ENCODE data around the gene CD52. TPM values are rescaled to one million over a fixed set of nuclear protein-coding genes. Genes with fewer than 3 reads are reported as not detected.
A peak's percentile ranks its signal among the peaks of the same experiment; 100 is the strongest.

Gene CD52
- total and polyA plus RNA-seq, 2 of the 13 experiments (the other 11 are each of a cell fraction or from before 2014, with no cell fraction given) = 0.32 TPM; not detected in 1

DNA sequence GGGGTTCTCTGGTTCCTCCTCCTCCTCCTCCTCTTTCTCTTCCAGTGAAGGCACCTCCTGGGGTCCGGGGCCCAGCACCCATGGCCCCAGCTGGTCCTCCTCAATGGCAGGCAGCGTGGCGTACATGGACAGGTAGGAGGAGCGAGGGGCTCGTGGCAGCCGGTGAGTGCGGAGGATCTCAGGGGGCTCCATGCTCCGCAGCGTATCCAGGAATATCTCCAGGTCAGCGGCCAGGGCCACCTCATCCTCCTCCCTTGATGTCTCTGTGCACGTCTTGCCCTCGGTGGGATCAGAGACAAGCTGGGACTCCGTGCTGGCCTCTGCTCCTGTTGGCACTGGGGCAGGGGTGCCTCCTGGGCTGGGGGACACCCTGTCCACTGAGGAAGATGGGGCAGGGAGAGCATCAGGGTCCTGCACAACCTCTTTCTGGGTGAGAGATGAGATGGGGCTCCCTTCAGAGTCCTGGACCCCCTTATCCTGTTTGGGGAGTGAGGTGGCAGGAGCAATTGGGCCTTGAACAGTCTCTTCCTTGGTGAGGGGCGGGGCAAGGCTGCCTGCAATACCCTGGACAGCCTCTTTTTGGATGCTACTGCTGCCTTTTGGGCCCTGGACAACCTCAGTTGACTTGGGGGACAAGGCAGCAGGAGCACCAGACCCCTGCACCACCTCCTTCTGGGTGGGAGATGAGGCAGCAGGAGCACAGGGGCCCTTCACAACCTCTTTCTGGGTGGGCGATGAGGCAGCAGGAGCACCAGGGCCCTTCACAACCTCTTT, 26.6 kb downstream of the CD52 start:
- H3K9me3 ChIP-seq (ENCODE audit: low read length) = no peaks in the 10 kb centered on the region
- peak; percentile 23; the same call in 2 of the 3 replicates for ATAC-seq
- H3K4me2 ChIP-seq (ENCODE audit: low read depth, low read length) = no peak overlapping the region
- no peak for DNase-seq (ENCODE audit: low spot score)
- no peaks in the 10 kb centered on the region for H4K20me1 ChIP-seq (ENCODE audit: insufficient read depth, low read length)
- no peak overlapping the region for H2AFZ ChIP-seq (ENCODE audit: low read length)
- no peak overlapping the region for H3K9ac ChIP-seq (ENCODE audit: insufficient read depth, low read depth, low read length)
- no TSS peak for BruUV-seq (replicated peaks)
- FAIRE-seq = no peak
- in situ Hi-C loops (cut with HindIII; ENCODE audit: extremely low pct_ligation_motif_present, low pct_unique_long_range_greater_than_20kb) (no loop called here), intact Hi-C loops (cut with micrococcal nuclease; ENCODE audit: unreplicated experiment) (no loop called here)
- H3K27ac ChIP-seq (ENCODE audit: extremely low read length, insufficient read depth, low read length) = no peak overlapping the region
- POLR2A ChIA-PET = no interaction called here
- peaks cover 24% of the 10 kb centered on the region for H3K4me1 ChIP-seq (ENCODE audit: insufficient read depth, low read length)
- H3K36me3 ChIP-seq (replicated peaks in 1 of 2; ENCODE audit: control insufficient read depth in 1 of 2, insufficient read depth in 2 of 2, low read length in 2 of 2) = no peaks in the 10 kb centered on the region
- H3K27me3 ChIP-seq (ENCODE audit: control insufficient read depth in 1 of 2, insufficient read depth in 2 of 2, low read length in 2 of 2) = no peaks in the 10 kb centered on the region
- 87% methylated on average over 7 of the region's 15 CpGs for WGBS (ENCODE audit: low lambda C conversion rate)
- no peaks in the 10 kb centered on the region for H3K79me2 ChIP-seq (ENCODE audit: insufficient read depth, low read length)
- CTCF ChIA-PET (ENCODE audit: low intra/inter-chr PET ratio, low total read pairs) = no interaction called here
- TF ChIP-seq STAG1 (CRISPR knock-in tag; IDR thresholded peaks at IDR 0.05) (no peak), ZFY (CRISPR knock-in tag; IDR thresholded peaks at IDR 0.05) (no peak), ZBTB3 (CRISPR knock-in tag; IDR thresholded peaks at IDR 0.05; ENCODE audit: borderline replicate concordance, low read depth) (no peak), ZNF841 (CRISPR knock-in tag; IDR thresholded peaks at IDR 0.05; ENCODE audit: borderline replicate concordance) (no peak), ZNF550 (CRISPR knock-in tag; IDR thresholded peaks at IDR 0.05; ENCODE audit: borderline replicate concordance) (no peak), XBP1 (CRISPR knock-in tag; IDR thresholded peaks at IDR 0.05) (no peak), SOX13 (IDR thresholded peaks at IDR 0.05) (no peak), SOX13 (CRISPR knock-in tag; conservative IDR thresholded peaks at IDR 0.05 in 1 of 2, IDR thresholded peaks at IDR 0.05 in 1 of 2) (no peak), NCOA5 (CRISPR knock-in tag; IDR thresholded peaks at IDR 0.05) (no peak), REXO4 (CRISPR knock-in tag; IDR thresholded peaks at IDR 0.05; ENCODE audit: borderline replicate concordance) (no peak), RBM22 (optimal IDR thresholded peaks at IDR 0.05; ENCODE audit: low read length) (no peak), ZNF329 (CRISPR knock-in tag; IDR thresholded peaks at IDR 0.05; ENCODE audit: low read depth) (no peak)
- TF ChIP-seq, protein P1, sequence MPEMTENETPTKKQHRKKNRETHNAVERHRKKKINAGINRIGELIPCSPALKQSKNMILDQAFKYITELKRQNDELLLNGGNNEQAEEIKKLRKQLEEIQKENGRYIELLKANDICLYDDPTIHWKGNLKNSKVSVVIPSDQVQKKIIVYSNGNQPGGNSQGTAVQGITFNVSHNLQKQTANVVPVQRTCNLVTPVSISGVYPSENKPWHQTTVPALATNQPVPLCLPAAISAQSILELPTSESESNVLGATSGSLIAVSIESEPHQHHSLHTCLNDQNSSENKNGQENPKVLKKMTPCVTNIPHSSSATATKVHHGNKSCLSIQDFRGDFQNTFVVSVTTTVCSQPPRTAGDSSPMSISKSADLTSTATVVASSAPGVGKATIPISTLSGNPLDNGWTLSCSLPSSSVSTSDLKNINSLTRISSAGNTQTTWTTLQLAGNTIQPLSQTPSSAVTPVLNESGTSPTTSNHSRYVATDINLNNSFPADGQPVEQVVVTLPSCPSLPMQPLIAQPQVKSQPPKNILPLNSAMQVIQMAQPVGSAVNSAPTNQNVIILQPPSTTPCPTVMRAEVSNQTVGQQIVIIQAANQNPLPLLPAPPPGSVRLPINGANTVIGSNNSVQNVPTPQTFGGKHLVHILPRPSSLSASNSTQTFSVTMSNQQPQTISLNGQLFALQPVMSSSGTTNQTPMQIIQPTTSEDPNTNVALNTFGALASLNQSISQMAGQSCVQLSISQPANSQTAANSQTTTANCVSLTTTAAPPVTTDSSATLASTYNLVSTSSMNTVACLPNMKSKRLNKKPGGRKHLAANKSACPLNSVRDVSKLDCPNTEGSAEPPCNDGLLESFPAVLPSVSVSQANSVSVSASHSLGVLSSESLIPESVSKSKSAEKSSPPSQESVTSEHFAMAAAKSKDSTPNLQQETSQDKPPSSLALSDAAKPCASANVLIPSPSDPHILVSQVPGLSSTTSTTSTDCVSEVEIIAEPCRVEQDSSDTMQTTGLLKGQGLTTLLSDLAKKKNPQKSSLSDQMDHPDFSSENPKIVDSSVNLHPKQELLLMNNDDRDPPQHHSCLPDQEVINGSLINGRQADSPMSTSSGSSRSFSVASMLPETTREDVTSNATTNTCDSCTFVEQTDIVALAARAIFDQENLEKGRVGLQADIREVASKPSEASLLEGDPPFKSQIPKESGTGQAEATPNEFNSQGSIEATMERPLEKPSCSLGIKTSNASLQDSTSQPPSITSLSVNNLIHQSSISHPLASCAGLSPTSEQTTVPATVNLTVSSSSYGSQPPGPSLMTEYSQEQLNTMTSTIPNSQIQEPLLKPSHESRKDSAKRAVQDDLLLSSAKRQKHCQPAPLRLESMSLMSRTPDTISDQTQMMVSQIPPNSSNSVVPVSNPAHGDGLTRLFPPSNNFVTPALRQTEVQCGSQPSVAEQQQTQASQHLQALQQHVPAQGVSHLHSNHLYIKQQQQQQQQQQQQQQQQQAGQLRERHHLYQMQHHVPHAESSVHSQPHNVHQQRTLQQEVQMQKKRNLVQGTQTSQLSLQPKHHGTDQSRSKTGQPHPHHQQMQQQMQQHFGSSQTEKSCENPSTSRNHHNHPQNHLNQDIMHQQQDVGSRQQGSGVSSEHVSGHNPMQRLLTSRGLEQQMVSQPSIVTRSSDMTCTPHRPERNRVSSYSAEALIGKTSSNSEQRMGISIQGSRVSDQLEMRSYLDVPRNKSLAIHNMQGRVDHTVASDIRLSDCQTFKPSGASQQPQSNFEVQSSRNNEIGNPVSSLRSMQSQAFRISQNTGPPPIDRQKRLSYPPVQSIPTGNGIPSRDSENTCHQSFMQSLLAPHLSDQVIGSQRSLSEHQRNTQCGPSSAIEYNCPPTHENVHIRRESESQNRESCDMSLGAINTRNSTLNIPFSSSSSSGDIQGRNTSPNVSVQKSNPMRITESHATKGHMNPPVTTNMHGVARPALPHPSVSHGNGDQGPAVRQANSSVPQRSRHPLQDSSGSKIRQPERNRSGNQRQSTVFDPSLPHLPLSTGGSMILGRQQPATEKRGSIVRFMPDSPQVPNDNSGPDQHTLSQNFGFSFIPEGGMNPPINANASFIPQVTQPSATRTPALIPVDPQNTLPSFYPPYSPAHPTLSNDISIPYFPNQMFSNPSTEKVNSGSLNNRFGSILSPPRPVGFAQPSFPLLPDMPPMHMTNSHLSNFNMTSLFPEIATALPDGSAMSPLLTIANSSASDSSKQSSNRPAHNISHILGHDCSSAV (CRISPR knock-in tag; IDR thresholded peaks at IDR 0.05; ENCODE audit: borderline replicate concordance) = no peak
- TF ChIP-seq, protein P2, sequence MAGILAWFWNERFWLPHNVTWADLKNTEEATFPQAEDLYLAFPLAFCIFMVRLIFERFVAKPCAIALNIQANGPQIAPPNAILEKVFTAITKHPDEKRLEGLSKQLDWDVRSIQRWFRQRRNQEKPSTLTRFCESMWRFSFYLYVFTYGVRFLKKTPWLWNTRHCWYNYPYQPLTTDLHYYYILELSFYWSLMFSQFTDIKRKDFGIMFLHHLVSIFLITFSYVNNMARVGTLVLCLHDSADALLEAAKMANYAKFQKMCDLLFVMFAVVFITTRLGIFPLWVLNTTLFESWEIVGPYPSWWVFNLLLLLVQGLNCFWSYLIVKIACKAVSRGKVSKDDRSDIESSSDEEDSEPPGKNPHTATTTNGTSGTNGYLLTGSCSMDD (CRISPR knock-in tag; IDR thresholded peaks at IDR 0.05) = no peak
- H3K4me3 ChIP-seq (replicated peaks in 1 of 3; ENCODE audit: insufficient read depth in 1 of 3, low read depth in 2 of 3, low read length in 3 of 3) = no peak overlapping the region

Data from HepG2 (cell line).